ENCODE measurements around the gene CISD2. TPM values are rescaled to one million over a fixed set of nuclear protein-coding genes. Genes with fewer than 3 reads are reported as not detected.

Gene CISD2, protein sequence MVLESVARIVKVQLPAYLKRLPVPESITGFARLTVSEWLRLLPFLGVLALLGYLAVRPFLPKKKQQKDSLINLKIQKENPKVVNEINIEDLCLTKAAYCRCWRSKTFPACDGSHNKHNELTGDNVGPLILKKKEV
- 20.3 and 23.2 TPM in 2 replicates for total RNA-seq

GRCh38 chr4:102868781-102869568, at the start of gene CISD2:
Gene CISD2, plus strand, starts transcription at chr4:102868992. Its CDS starts 93 bp downstream, at chr4:102869085.

GRCh38 chr4:102826890-102827673, 41.7 kb upstream of the CISD2 start, which contains the start of gene UBE2D3:
Gene UBE2D3, minus strand, starts transcription at chr4:102827551. Its CDS starts 1,043 bp downstream, at chr4:102826508.

Small RNAs within 50 kb of the gene (small RNA-seq; reads per million reads assigned to genes)
- gene RNU7-151P, result not detected

Other genes with a start within 250 kb of the CISD2 start
- 8.5 and 9.6 TPM in 2 replicates for gene MANBA, start 108.0 kb upstream of the CISD2 start, total RNA-seq
- 393 and 408 TPM in 2 replicates for gene UBE2D3, start 41.4 kb upstream of the CISD2 start, total RNA-seq
- gene SLC9B1, start 150.7 kb downstream of the CISD2 start, total RNA-seq, result 0.57 TPM in 1 of 2 replicates, not detected in the other
- 22.2 and 30.6 TPM in 2 replicates for gene SLC9B2, start 207.8 kb downstream of the CISD2 start, total RNA-seq
- gene BDH2, start 230.8 kb downstream of the CISD2 start, total RNA-seq, result 24.5 and 26.9 TPM in 2 replicates

Measured in vein endothelial cell (primary cell).